ENCODE measurements around the gene ZFR2. TPM values are rescaled to one million over a fixed set of nuclear protein-coding genes. Genes with fewer than 3 reads are reported as not detected.

ZFR2 gene
- not detected for total RNA-seq
- not detected for polyA plus RNA-seq

- no peaks in the 10 kb centered on the region for H3K36me3 ChIP-seq (ENCODE audit: control insufficient read depth in 4 of 4, insufficient read depth in 3 of 4, low read depth in 1 of 4, low read length in 3 of 4)
- H3K4me1 ChIP-seq (ENCODE audit: control insufficient read depth in 4 of 4, insufficient read depth in 4 of 4, low read length in 3 of 4): peaks cover 0 to 3% (median 0%) of the 10 kb centered on the region in 4 donors
- H3K27me3 ChIP-seq (ENCODE audit: control insufficient read depth in 4 of 4, insufficient read depth in 4 of 4, low read length in 3 of 4): peaks cover 0 to 11% (median 4%) of the 10 kb centered on the region in 4 donors
- no peak for DNase-seq (ENCODE audit: low spot score)
- H3K9me3 ChIP-seq (ENCODE audit: control insufficient read depth in 4 of 4, low read length in 3 of 4): peaks cover 0 to 6% (median 0%) of the 10 kb centered on the region in 4 donors
- no peak within 1 kb of the TSS for H3K27ac ChIP-seq (ENCODE audit: low read depth in 1 of 2, low read length in 2 of 2)
- TF ChIP-seq RXRA (IDR thresholded peaks at IDR 0.05) (no peak), HNF4G (IDR thresholded peaks at IDR 0.05) (no peak), FOXA2 (IDR thresholded peaks at IDR 0.05) (no peak), TAF1 (conservative IDR thresholded peaks at IDR 0.05) (no peak), RAD21 (IDR thresholded peaks at IDR 0.05) (no peak), NR2F2 (IDR thresholded peaks at IDR 0.05) (no peak), ZBTB33 (IDR thresholded peaks at IDR 0.05) (no peak), JUND (IDR thresholded peaks at IDR 0.05) (no peak), CTCF (IDR thresholded peaks at IDR 0.05; ENCODE audit: low read depth, low read length, missing input control) (no peak), SP1 (IDR thresholded peaks at IDR 0.05) (no peak), MAX (IDR thresholded peaks at IDR 0.05) (no peak)
- H3K4me3 ChIP-seq (ENCODE audit: low read depth in 1 of 3, low read length in 3 of 3): peak within 1 kb of the TSS in 1 of 3 donors; percentile 3
- 10% methylated on average over 62 of the region's 62 CpGs for WGBS
- H3K9ac ChIP-seq (ENCODE audit: low read depth in 1 of 2, low read length in 2 of 2): no peak within 1 kb of the TSS
Measured at GRCh38 chr19:3868770-3869456, at the start of gene ZFR2. ZFR2 (minus strand) TSS chr19:3869038; CDS start chr19:3869017, 21 bp downstream.

GRCh38 chr19:3916033-3916432, 47.2 kb upstream of the ZFR2 start:
- H3K36me3 ChIP-seq (ENCODE audit: control insufficient read depth in 4 of 4, insufficient read depth in 3 of 4, low read depth in 1 of 4, low read length in 3 of 4): no peaks in the 10 kb centered on the region
- 89% methylated on average over 5 of the region's 5 CpGs for WGBS
- H3K9ac ChIP-seq (ENCODE audit: low read depth in 1 of 2, low read length in 2 of 2): no peak overlapping the region
- no peak for DNase-seq (ENCODE audit: low spot score)
- H3K27ac ChIP-seq (ENCODE audit: low read depth in 1 of 2, low read length in 2 of 2): no peak overlapping the region
- H3K4me1 ChIP-seq (ENCODE audit: control insufficient read depth in 4 of 4, insufficient read depth in 4 of 4, low read length in 3 of 4): no peaks in the 10 kb centered on the region
- H3K9me3 ChIP-seq (ENCODE audit: control insufficient read depth in 4 of 4, low read length in 3 of 4): peaks cover 3 to 4% (median 4%) of the 10 kb centered on the region in 4 donors
- no peak for TF ChIP-seq JUND (IDR thresholded peaks at IDR 0.05)
- no peak for TF ChIP-seq MAX (IDR thresholded peaks at IDR 0.05)
- TF ChIP-seq FOXA2 (IDR thresholded peaks at IDR 0.05): no peak
- TF ChIP-seq EGR1 (IDR thresholded peaks at IDR 0.05; ENCODE audit: low read depth in 2 of 2): no peak
- no peak for TF ChIP-seq FOXA1 (IDR thresholded peaks at IDR 0.05)
- no peak overlapping the region for H3K4me3 ChIP-seq (ENCODE audit: low read depth in 1 of 3, low read length in 3 of 3)
- peaks cover 0 to 3% (median 0%) of the 10 kb centered on the region in 4 donors for H3K27me3 ChIP-seq (ENCODE audit: control insufficient read depth in 4 of 4, insufficient read depth in 4 of 4, low read length in 3 of 4)

- TF ChIP-seq NR2F2 (IDR thresholded peaks at IDR 0.05): no peak
- no peak for TF ChIP-seq SP1 (IDR thresholded peaks at IDR 0.05)
- no peak for TF ChIP-seq EGR1 (IDR thresholded peaks at IDR 0.05; ENCODE audit: low read depth in 2 of 2)
- no peak for TF ChIP-seq JUND (IDR thresholded peaks at IDR 0.05)
- no peak for TF ChIP-seq HNF4A (conservative IDR thresholded peaks at IDR 0.05)
- Histone ChIP-seq H3K4me1 (ENCODE audit: control insufficient read depth in 4 of 4, insufficient read depth in 4 of 4, low read length in 3 of 4) (no peaks in the 10 kb centered on the region), H3K9ac (ENCODE audit: low read depth in 1 of 2, low read length in 2 of 2) (no peak overlapping the region), H3K27me3 (ENCODE audit: control insufficient read depth in 4 of 4, insufficient read depth in 4 of 4, low read length in 3 of 4) (no peaks in the 10 kb centered on the region), H3K36me3 (ENCODE audit: control insufficient read depth in 4 of 4, insufficient read depth in 3 of 4, low read depth in 1 of 4, low read length in 3 of 4) (no peaks in the 10 kb centered on the region), H3K9me3 (ENCODE audit: control insufficient read depth in 4 of 4, low read length in 3 of 4) (peaks cover 0 to 6% (median 2%) of the 10 kb centered on the region in 4 donors), H3K27ac (ENCODE audit: low read depth in 1 of 2, low read length in 2 of 2) (no peak overlapping the region), H3K4me3 (ENCODE audit: low read depth in 1 of 3, low read length in 3 of 3) (no peak overlapping the region)
- WGBS: 81% methylated on average over 9 of the region's 9 CpGs
- no peak for DNase-seq (ENCODE audit: low spot score)
Measured at GRCh38 chr19:3914199-3914598, 45.4 kb upstream of the ZFR2 start.
